DND-41 (cell line): Measurements from ENCODE around the gene PRSS33.

Experiments
- EZH2 ChIP-seq: IDR thresholded peaks from 3 replicates; pipeline ENCODE4 v1.6.1; 2012; ENCODE audit warnings: borderline replicate concordance, low read depth, mild to moderate bottlenecking, moderate library complexity, low read length, inconsistent platforms; ENCODE audit not compliant: severe bottlenecking
- TF ChIP-seq, protein P1 (sequence below): IDR thresholded peaks from 2 replicates; pipeline ENCODE4 v1.5.1; 2012; ENCODE audit warnings: borderline replicate concordance, low read length, moderate library complexity, mild to moderate bottlenecking; ENCODE audit not compliant: poor library complexity, severe bottlenecking; ENCODE audit errors: extremely low read depth

DNA sequence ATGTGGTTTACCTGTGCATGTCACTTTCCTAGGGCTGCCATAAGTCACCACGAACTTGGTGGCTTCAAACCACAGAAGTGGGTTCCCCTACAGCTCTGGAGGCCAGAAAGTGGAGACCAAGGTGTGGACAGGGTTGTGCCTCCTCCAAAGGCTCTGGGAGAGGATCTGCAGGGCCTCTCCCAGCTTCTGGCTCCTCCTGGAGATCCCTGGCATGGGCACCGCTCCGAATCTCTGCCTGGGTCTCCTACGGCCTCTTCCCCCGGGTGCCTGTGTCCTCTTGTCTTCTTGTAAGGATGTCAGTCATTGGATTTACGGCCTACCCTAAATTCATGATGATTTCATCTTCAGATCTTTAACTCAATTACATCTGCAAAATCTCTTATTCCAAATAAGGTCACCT lies 37.4 kb downstream of the PRSS33 start:
- TF ChIP-seq, protein P1, sequence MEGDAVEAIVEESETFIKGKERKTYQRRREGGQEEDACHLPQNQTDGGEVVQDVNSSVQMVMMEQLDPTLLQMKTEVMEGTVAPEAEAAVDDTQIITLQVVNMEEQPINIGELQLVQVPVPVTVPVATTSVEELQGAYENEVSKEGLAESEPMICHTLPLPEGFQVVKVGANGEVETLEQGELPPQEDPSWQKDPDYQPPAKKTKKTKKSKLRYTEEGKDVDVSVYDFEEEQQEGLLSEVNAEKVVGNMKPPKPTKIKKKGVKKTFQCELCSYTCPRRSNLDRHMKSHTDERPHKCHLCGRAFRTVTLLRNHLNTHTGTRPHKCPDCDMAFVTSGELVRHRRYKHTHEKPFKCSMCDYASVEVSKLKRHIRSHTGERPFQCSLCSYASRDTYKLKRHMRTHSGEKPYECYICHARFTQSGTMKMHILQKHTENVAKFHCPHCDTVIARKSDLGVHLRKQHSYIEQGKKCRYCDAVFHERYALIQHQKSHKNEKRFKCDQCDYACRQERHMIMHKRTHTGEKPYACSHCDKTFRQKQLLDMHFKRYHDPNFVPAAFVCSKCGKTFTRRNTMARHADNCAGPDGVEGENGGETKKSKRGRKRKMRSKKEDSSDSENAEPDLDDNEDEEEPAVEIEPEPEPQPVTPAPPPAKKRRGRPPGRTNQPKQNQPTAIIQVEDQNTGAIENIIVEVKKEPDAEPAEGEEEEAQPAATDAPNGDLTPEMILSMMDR: no peak
- TF ChIP-seq EZH2: no peak
